H1 (cell line): Measurements from ENCODE around the gene SLC1A1. TPM values are rescaled to one million over a fixed set of nuclear protein-coding genes. Genes with fewer than 3 reads are reported as not detected.

Experiments used
- BRCA1 ChIP-seq: IDR thresholded peaks from 2 replicates; pipeline ENCODE4 v1.6.1; 2012; ENCODE audit warnings: low read depth, low read length, improper control_type of control experiment
- CHD2 ChIP-seq: IDR thresholded peaks from 2 replicates; pipeline ENCODE4 v1.6.1; 2012; ENCODE audit warnings: low read length, improper control_type of control experiment
- SIN3A ChIP-seq, 2 experiments: IDR thresholded peaks in 1 of 2; conservative IDR thresholded peaks in 1 of 2; 2 replicates each; pipeline ENCODE4 v1.6.1; 2011 to 2012; ENCODE audit warnings: low read length in 2 of 2, improper control_type of control experiment in 1 of 2, low read depth in 1 of 2, mild to moderate bottlenecking in 1 of 2
- TAF1 ChIP-seq: IDR thresholded peaks from 2 replicates; pipeline ENCODE4 v1.6.1; 2011; ENCODE audit warnings: mild to moderate bottlenecking, low read depth, low read length
- YY1 ChIP-seq: IDR thresholded peaks from 2 replicates; pipeline ENCODE4 v1.6.1; 2011; ENCODE audit warnings: low read depth, mild to moderate bottlenecking, low read length
- polyA plus RNA-seq, 7 experiments: library from polyadenylated mRNA; depleted of rRNA in 3 of 7; stranded (reverse) in 5 of 7; unstranded in 2 of 7; fragments of >200 nt in 5 of 7; fragments of 200-250 nt in 2 of 7; gene quantifications; 1 replicate in 5 of 7; 2 replicates in 1 of 7; 4 replicates in 1 of 7; pipeline versions ENCODE4 v1.2.1 to v1.2.3, GENCODE V29; 2011 to 2013; ENCODE audit warnings: missing spikeins in 2 of 7, mixed read lengths in 2 of 7
- total RNA-seq: library from RNA; stranded (reverse); fragmentation: NEBNext Ultra II Directional; extraction: Animal tissue kit (Norgen Biotek cat#: 25700); gene quantifications from 2 replicates; pipeline ENCODE4 v1.2.1, GENCODE V29; 2021

SLC1A1 gene
- total and polyA plus RNA-seq, 2 of the 8 experiments (the other 6 are each of a cell fraction or from before 2014, with no cell fraction given): 4.7 to 11.7 TPM

- no peak for TF ChIP-seq CHD2
- TF ChIP-seq BRCA1: no peak
- no peak for TF ChIP-seq YY1
- TF ChIP-seq TAF1: no peak
- TF ChIP-seq SIN3A (conservative IDR thresholded peaks at IDR 0.05 in 1 of 2, IDR thresholded peaks at IDR 0.05 in 1 of 2; ENCODE audit: low read depth in 1 of 2, low read length in 2 of 2): no peak
- TF ChIP-seq, all 59 proteins: peak for 0
Measured at GRCh38 chr9:4550777-4551484, 60.7 kb downstream of the SLC1A1 start (continued).
